GM12865 (cell line): ENCODE results near the gene AP2A1.

Experiments used
- DNase-seq: peaks from one replicate; pipeline ENCODE4 v3.0.0; 2010; ENCODE audit warnings: low read depth
- H3K4me3 ChIP-seq: 2 replicates; pipeline ENCODE4 v1.5.1; 2011; ENCODE audit warnings: mild to moderate bottlenecking, low read depth, low read length, control low read depth
- CTCF ChIP-seq: IDR thresholded peaks from 2 replicates; pipeline ENCODE4 v1.5.1; 2011; ENCODE audit warnings: low read length, control low read depth, low read depth, inconsistent platforms; ENCODE audit not compliant: insufficient read depth; ENCODE audit errors: missing control alignments

The AP2A1 gene

GRCh38 chr19:49739098-49739497 lies 27.7 kb upstream of the AP2A1 start:
- no peak for DNase-seq
- H3K4me3 ChIP-seq = no peak overlapping the region
- TF ChIP-seq CTCF = no peak

GRCh38 chr19:49739933-49740332 lies 26.9 kb upstream of the AP2A1 start:
- no peak for DNase-seq
- no peak for TF ChIP-seq CTCF
- H3K4me3 ChIP-seq = no peak overlapping the region

- H3K4me3 ChIP-seq = no peak overlapping the region
- no peak for DNase-seq
- TF ChIP-seq CTCF = no peak
These were observed 25.5 kb upstream of the AP2A1 start for GRCh38 chr19:49741210-49741844.

- no peak for DNase-seq
- no peak overlapping the region for H3K4me3 ChIP-seq
- no peak for TF ChIP-seq CTCF
These were observed 21.8 kb upstream of the AP2A1 start for GRCh38 chr19:49744946-49745381.

GRCh38 chr19:49746206-49746958 lies 20.4 kb upstream of the AP2A1 start:
- H3K4me3 ChIP-seq = no peak overlapping the region
- no peak for TF ChIP-seq CTCF

GRCh38 chr19:49749055-49749716 lies 17.6 kb upstream of the AP2A1 start:
- no peak overlapping the region for H3K4me3 ChIP-seq
- no peak for TF ChIP-seq CTCF
- no peak for DNase-seq

More at GRCh38 chr19:49746206-49746958, 20.4 kb upstream of the AP2A1 start:
- DNase-seq = peak; percentile 56
